GM21723 (cell line): ENCODE data around the gene ADCY6.

Experiments used
- ATAC-seq: cut with Tn5 transposase; IDR thresholded peaks from one replicate; pipeline ENCODE4 v1.9.1; 2021; ENCODE audit warnings: mild to moderate bottlenecking, moderate library complexity; ENCODE audit not compliant: unreplicated experiment

Gene ADCY6

DNA sequence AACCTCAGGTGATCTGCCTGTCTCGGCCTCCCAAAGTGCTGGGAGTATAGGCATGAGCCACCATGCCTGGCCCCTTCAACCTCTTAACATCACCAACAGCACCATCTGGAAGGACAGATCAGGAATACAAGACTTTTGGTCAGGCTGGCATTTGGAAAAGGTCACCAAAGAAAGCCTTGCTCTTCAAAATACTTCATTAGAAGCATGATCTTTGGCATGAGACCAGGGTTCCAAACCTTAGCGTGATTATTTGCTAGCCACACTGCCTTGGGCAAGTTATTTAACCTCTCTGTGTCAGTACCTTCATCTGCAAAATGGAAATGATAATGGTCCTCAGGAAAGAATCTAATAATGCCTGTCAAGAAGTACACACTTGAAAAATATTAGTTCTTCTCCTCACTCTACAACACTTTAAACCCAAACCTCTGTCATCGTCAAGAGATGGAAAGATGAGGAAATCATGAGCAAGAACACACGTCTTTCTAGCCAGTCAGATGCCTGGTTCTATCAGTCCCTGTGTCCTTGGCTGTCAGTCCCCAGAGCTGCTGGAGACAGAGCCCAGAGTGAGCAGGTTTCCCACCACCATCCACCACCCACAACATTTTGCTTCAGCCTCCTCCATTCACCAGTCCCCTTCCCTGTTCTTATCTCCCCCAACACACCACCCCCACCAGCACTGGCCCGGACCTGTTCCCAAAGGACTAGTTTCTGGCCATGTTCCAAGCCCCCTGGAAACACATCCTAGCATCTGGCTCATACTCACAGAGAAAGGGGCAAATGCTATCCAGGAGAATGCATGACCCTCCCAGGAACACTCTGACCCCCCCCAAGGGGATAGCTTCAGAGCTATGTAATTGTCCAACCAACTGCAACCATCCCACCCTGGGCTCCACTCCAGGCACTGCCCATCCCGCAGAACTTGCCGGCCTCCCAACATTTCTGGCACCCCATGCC lies 2.0 kb downstream of the ADCY6 start:
- no peak for ATAC-seq

DNA sequence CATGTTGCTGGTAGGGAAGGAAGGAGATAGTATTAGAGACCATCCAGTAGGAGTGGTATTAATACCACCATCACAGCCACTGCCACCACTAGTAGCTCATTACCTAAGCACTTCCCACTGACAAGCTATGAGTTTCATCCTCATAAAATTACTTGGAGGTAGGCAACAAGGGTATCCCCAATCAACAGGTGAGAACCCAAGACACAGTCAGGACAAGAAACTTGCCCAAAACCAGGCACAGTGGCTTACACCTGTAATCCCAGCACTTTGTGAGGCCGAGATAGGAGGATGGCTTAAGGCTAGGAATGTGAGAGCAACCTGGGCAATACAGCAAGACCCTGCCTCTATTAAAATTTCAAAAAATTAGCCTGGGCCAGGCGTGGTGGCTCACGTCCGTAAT lies 5.5 kb downstream of the ADCY6 start:
- no peak for ATAC-seq

GRCh38 chr12:48782457-48783395 lies 6.2 kb downstream of the ADCY6 start:
- ATAC-seq: no peak

DNA sequence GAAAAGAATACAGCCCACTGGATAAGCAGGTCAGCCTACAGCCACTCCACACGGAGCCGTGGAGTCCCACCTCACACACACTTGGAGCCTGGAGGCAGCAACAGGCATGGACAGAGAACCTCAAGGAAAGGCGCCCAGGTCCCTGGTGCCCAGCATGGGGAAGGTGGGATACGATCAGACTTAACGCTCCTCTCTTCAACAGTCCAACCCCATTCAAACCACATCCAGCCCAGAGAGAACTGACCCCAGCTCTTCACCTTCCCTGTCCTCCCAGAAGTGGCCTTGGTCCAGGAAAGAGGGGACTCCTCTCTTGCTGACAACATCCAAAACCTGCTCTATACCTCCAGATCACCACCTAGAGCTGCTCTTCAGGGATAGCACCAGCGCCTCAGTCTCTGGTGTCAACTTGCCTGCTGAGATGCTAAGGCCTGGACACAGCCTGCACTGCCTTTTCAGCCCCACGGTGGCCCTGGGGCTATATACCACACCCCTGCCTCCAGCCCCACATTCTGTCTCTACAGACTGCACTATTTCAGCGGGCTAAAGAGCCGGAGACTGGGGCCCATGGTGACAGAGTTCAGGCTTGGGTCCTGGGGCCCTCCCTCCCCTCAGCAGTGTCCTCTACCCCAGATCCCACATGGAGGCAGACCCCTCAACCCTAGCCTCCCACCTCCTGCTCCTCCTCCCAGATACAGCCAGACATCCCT lies 7.0 kb downstream of the ADCY6 start:
- ATAC-seq: no peak

GRCh38 chr12:48780381-48781025 lies 8.4 kb downstream of the ADCY6 start:
- no peak for ATAC-seq

GRCh38 chr12:48779869-48780268 lies 9.0 kb downstream of the ADCY6 start:
- ATAC-seq: no peak

DNA sequence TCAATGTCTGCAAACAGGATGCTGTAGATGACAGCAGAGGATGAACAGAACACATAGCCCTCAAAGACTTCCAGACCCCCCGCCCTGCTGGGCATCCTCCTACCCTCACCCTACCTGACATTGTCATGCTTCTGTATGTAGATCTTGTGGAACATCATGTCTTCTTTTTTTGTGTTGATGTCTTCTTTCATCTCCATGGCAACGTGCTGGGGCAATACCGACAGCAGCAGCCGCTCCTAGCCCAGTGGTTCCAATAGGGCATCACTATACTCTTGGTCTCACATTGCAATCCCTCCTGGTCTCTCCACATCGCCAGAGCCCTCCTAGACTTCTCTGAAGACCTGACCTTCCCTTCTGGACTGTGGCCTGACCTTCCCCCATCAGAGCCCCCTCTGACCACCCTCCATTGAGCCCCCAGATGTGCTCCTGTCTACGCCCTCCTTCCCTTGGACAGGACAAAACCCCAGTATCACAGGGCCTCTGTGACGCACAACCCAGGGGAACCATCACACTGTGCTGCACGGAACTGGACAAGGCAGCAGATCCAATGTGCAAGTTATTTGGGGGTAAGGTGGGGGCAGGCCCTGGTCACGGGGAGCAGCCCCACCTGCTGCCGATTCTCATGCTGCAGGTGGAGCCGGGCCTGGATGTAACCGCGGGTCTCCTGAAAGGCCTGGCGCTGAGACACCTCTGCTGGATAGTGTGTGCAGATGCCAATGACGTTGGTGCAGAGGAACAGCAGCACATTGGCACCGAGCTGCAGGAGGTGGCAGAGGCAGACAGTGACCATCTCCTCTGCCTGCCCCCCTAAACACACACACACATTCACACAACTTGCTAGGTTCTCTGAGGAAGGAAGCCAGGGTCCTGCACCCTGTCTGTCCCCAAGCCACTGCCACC lies 11.1 kb downstream of the ADCY6 start:
- no peak for ATAC-seq

GRCh38 chr12:48776956-48777355 lies 11.9 kb downstream of the ADCY6 start:
- no peak for ATAC-seq

GRCh38 chr12:48775991-48776649 lies 12.8 kb downstream of the ADCY6 start:
- no peak for ATAC-seq

GRCh38 chr12:48775299-48775698 lies 13.6 kb downstream of the ADCY6 start:
- no peak for ATAC-seq

DNA sequence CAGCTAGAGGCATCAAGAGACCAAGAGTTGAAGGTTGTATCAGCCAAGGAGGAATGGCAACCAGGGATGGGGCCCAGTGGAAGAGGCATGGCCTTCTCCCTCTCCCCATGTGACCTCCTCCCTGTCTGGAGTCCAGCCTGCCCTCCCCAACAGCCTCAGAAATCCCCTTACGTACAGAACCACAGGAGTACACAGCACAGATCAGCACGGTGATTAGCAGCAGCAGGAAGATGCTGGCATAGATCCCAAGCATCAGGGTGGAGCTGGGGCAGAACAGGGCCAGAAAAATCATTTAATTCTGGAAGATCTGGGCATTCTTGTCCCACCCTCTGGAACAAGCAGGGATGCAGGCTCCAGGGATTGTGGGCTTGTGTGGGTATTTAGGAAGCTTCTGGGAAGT lies 14.4 kb downstream of the ADCY6 start:
- ATAC-seq: no peak

DNA sequence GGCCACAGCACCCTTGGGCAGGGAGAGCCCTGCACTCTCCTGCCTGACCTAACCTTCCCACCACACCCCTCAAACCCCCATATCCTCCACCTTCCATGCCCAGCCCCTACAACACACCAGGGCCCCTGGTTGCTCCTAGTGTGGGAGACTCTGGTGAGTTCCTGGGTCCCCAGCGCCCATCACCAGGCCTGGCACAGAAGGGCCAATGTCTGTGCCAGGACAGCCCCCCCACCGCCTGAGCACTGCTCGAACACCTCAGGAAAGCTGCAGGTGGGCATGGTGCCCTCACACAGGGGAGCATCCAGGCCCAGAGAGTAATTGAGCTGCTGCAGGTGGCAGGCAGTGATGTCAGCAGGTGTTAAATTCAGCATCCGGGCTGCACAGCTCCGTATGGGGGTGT lies 15.2 kb downstream of the ADCY6 start:
- ATAC-seq: no peak

DNA sequence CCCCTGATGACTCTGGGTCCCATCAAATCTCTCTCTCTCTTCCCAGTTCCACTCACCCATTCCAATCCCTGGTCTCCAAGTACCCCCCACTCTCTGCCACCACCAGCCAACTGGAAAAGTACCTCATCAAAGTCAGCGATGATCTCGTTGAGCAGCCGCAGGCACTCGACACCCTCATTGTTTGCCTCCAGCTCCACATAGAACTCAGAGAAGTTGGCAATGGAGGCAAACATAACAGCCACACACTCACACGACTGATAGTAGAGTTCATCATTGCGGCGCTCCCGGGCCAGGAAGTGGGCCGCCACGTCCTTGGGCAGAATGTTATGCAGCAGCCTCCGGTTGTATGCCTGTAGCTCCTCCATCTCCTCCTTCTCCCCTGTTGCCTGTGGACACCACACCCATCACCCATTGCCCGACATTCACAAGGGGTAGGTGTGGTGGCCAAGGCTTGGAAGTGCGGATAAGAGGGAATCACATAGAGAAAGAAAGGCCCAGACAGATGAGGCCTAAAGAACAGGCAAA lies 17.2 kb downstream of the ADCY6 start:
- no peak for ATAC-seq

- no peak for ATAC-seq
These were observed 18.1 kb downstream of the ADCY6 start for GRCh38 chr12:48770756-48771155.

DNA sequence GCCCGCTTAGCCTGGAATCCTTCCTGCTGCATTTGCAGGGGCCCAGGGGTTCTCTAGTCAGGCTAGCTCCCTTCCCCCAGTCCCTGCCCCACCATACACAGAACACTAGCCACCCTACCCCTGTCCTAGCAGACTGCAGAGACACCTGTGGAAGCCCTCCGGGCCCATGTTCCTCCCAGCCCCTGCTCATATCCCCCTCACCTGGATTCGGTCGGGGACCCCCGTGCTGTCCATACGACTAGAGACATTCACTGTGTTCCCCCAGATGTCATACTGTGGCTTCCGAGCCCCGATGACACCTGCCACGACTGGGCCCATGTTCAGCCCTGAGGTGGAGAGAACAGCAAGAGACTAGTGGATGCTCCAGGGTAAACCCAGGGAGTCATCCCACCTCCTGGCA lies 20.2 kb downstream of the ADCY6 start:
- ATAC-seq: no peak

GRCh38 chr12:48768147-48768546 lies 20.7 kb downstream of the ADCY6 start:
- no peak for ATAC-seq

- no peak for ATAC-seq
These were observed 21.4 kb downstream of the ADCY6 start for GRCh38 chr12:48767521-48767920.

DNA sequence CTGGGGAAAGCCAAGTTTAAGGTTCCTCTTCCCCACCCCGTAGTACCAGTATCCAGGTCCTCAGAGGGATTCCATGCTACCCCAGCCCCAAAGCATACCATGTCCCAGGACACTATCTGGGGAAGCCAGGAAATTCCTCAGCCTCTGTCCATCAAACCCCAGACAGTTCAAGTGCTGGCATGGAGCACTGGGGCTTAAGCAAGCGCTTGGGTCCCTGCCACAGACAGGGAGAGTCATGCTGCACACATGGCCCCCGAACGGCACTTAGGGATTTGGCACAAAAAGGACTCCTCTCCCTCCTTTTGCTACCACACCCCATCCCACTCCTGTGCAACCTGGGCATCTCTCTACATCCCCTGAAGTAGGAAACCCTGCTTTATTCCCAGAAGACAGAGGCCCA lies 21.8 kb downstream of the ADCY6 start:
- ATAC-seq: no peak

DNA sequence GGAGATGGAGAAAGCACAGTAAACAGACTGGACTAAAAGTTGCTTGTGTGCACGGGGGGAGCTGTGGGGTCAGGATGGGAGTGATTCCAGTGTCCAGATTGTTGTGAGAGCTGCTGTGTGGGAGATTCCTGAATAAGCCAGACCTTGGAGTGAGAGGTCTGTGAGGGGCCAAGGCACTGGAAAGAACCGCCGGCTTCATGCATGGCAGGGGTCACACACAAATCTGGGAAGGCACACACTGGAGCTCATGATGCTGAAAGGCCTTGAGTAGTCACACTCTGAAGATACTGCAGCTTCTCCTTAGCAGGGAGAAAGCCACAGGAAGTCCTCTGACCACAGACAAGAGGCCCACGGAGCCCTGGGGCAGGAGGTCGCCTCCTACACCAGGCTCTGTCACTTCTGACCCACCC lies 23.1 kb downstream of the ADCY6 start:
- ATAC-seq: no peak
